ENCODE measurements around the gene VCY1B. TPM values are rescaled to one million over a fixed set of nuclear protein-coding genes. Genes with fewer than 3 reads are reported as not detected.
"Not testable (repeated sequence)": the region's sequence is repeated elsewhere in the genome, so short reads cannot be mapped to it uniquely, and the experiment has no call there.

Gene VCY1B
- not detected in 2 replicates for total RNA-seq (2014; rRNA removed; shearing (Covaris generic))

DNA sequence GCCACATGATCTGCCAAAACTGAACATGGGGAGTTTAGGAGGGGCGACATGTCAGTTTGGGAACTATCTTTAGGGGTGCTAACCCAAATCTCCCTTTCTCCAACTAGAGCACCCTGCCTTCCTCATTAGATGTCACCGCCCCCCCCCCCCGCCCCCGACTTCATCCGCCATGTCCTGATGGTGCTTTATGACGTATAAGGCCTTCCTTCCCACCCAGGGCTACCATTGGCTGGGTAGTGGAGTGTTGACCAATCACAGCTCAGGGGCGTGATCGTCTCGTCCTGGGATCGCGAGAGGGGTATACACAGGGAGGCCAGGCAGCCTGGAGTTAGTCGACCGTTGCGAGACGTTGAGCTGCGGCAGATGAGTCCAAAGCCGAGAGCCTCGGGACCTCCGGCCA, at the start of gene VCY1B:
VCY1B (plus strand) TSS at position 301 of the 400 bp plus-strand sequence; CDS start at position 364, 63 bp downstream.
- DNase-seq (ENCODE audit: low read depth) = not testable (repeated sequence)

DNA sequence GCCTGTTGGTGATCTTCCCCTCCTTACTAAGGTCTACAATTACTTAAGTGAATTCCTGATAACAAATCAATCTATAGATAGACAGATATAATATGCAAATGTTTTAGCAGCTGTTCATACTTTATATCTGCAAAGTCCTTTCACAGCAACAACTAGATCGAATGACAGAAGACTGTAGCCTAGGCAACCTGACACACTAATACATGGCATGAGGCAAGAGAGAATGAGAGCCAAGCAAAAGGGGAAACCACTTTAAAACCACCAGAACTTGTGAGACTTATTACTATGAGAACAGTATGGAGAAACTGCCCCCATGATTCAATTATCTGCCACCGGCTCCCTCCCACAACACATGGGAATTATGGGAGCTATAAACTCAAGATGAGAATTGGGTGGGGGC, 44.1 kb upstream of the VCY1B start:
- DNase-seq (ENCODE audit: low read depth) = not testable (repeated sequence)

DNA sequence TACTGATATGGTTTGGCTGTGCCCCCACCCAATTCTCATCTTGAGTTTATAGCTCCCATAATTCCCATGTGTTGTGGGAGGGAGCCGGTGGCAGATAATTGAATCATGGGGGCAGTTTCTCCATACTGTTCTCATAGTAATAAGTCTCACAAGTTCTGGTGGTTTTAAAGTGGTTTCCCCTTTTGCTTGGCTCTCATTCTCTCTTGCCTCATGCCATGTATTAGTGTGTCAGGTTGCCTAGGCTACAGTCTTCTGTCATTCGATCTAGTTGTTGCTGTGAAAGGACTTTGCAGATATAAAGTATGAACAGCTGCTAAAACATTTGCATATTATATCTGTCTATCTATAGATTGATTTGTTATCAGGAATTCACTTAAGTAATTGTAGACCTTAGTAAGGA, 25.6 kb upstream of the VCY1B start:
- not testable (repeated sequence) for DNase-seq (ENCODE audit: low read depth)

DNA sequence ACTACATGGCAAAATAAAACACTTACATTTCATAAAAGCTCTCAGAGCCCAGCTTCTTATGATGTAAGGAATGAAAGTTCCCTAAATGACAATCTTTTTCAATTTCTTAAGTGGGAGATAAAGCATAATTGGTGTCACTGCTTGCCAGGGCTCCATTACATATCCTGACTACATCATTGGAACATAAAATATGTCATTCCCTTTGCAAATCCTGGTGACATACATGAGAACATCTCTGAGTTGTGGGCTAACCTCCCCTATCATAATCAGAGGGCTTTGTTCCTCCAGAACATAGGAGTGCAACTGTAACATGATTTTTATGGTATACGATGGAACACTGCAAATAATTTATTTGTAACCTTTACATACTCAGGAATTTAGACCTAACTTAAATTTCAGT, 29.9 kb downstream of the VCY1B start:
- DNase-seq (ENCODE audit: low read depth) = no peak

Other genes with a start within 250 kb of the VCY1B start
- not detected in 2 replicates for gene VCY, start 69.8 kb upstream of the VCY1B start, total RNA-seq (2014; rRNA removed; shearing (Covaris generic))